Choroid plexus epithelial cell (primary cell): ENCODE results near the gene DRAM1.
A peak's percentile ranks its signal among the peaks of the same experiment; 100 is the strongest.

ENCODE experiments used
- DNase-seq: peaks from one replicate; pipeline ENCODE4 v3.0.0-alpha.2; 2010; ENCODE audit warnings: low read depth
- H3K4me3 ChIP-seq: 2 replicates; pipeline ENCODE4 v1.5.1; 2011; ENCODE audit warnings: low read depth, mild to moderate bottlenecking, control low read depth, low read length, moderate library complexity
- TF ChIP-seq, protein P1 (sequence below): conservative IDR thresholded peaks from 2 replicates; pipeline ENCODE4 v1.5.1; 2011; ENCODE audit warnings: low read depth, mild to moderate bottlenecking, control low read depth, inconsistent platforms, low read length, moderate library complexity

The DRAM1 gene

DNA sequence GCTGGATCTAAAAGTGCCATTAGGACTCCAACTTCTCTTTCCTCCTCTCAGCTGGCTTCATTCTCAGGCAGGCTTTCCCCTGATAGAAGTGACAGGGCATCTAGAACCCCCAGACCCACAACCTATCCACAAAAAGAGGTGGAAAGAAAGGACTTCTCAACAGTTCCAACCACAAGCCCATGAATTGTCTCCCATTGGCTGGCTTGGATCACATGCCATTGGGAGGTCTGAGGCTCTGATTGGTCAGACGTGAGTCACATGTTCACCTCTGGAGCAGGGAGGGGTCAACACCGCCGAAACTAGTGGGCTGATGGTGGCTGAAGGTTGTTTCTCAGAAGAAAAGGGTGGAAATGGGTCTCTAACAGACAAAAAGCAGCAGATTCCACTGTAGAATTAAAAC, 47.2 kb downstream of the DRAM1 start:
- TF ChIP-seq, protein P1, sequence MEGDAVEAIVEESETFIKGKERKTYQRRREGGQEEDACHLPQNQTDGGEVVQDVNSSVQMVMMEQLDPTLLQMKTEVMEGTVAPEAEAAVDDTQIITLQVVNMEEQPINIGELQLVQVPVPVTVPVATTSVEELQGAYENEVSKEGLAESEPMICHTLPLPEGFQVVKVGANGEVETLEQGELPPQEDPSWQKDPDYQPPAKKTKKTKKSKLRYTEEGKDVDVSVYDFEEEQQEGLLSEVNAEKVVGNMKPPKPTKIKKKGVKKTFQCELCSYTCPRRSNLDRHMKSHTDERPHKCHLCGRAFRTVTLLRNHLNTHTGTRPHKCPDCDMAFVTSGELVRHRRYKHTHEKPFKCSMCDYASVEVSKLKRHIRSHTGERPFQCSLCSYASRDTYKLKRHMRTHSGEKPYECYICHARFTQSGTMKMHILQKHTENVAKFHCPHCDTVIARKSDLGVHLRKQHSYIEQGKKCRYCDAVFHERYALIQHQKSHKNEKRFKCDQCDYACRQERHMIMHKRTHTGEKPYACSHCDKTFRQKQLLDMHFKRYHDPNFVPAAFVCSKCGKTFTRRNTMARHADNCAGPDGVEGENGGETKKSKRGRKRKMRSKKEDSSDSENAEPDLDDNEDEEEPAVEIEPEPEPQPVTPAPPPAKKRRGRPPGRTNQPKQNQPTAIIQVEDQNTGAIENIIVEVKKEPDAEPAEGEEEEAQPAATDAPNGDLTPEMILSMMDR, result no peak
- no peak for DNase-seq
- H3K4me3 ChIP-seq, result no peak overlapping the region

DNA sequence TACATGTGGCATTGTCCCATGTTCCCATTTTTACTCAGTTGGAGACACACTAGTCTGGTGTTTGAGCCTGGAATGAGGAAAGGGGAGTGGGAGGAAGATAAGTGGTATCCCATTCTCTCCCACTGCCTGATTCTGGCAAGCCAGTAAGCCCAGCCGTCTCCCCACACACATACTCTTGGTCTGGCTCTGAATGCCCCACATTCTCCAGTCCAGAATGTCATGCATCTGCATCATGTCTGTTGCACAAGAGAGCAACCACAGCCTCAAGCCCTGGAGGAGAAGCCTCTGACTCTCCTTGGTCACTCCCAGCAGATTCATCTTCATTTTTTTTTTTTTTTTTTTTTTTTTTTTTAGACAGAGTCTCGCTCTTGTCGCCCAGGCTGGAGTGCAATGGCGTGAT, 48.0 kb downstream of the DRAM1 start:
- TF ChIP-seq, protein P1, result no peak
- DNase-seq, result peak; percentile 100
- H3K4me3 ChIP-seq, result no peak overlapping the region

DNA sequence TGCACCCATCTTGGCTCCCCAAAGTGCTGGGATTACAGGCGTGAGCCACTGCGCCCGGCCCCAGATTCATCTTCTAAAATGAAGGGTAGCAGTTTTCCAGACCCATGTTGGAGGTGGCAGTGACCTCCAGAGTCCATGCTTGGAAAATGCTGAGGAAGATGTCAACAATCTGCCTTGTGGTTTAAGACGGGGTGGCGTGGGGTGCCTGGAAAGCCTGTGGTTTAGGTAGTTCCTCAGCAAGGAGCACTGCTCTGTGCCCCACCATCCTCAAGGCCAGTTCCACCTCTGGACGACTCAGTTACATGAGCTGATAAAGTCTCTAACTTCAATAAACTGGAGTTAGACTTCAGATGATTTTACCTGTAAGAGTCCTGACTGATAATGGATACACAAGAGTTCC, 48.6 kb downstream of the DRAM1 start:
- peak; percentile 53 for DNase-seq
- H3K4me3 ChIP-seq, result no peak overlapping the region
- TF ChIP-seq, protein P1, result no peak

DNA sequence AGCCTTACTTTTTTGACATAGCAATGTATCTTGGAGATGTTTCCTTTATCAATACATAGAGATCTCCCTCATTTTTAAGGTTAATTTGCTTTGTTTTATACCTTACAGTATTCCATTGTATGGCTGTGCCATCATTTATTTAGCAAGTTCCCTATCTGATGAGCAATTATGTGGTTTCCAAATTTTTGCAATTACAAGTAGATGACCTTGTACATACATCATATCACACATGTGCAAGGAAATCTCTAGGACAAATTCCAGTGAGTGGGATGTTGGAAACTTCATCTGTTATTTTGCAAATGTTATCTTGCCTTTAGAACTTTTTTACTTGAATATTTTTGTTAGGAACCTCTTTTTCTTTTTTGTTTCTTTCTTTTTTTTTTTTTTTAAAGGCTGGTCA, 49.7 kb downstream of the DRAM1 start:
- DNase-seq, result peak; percentile 41
- TF ChIP-seq, protein P1, result no peak
- no peak overlapping the region for H3K4me3 ChIP-seq

DNA sequence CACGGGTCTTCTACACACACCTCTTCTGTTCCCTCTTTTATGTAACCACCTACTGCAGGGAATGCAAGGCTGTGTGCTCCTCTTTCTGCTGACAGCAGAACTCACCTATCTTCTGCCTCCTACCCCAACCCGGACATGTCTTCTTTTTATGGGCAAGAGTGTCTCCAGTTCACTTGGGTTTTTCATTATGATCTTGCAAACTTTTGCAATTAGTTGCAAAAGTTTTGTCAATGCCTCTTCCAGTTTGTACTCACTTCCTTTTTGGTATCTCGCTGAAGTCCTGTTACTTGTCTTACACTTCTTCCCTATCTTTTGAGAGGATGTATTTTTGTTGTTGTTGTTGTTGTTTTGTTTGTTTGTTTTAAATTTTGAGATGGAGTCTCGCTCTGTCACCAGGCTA, 50.6 kb downstream of the DRAM1 start:
- H3K4me3 ChIP-seq, result no peak overlapping the region
- TF ChIP-seq, protein P1, result no peak
- no peak for DNase-seq

DNA sequence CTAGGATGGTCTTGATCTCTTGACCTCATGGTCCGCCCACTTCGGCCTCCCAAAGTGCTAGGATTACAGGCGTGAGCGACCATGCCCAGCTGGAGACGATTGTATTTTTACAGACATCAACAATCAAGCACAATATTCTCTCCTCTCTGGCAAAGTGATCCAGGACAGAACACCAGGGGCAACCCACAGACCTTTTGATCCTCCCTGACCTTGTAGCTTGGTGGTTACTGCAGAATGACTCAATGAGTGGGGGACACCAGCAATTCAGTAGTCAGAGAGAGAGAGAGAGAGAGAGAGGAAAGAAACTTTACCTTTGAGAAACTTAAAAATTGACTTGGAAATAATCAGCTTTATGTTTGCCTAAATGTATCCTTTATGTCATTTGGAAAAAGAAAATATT, 51.2 kb downstream of the DRAM1 start:
- TF ChIP-seq, protein P1, result no peak
- H3K4me3 ChIP-seq, result no peak overlapping the region
- peak; percentile 58 for DNase-seq

DNA sequence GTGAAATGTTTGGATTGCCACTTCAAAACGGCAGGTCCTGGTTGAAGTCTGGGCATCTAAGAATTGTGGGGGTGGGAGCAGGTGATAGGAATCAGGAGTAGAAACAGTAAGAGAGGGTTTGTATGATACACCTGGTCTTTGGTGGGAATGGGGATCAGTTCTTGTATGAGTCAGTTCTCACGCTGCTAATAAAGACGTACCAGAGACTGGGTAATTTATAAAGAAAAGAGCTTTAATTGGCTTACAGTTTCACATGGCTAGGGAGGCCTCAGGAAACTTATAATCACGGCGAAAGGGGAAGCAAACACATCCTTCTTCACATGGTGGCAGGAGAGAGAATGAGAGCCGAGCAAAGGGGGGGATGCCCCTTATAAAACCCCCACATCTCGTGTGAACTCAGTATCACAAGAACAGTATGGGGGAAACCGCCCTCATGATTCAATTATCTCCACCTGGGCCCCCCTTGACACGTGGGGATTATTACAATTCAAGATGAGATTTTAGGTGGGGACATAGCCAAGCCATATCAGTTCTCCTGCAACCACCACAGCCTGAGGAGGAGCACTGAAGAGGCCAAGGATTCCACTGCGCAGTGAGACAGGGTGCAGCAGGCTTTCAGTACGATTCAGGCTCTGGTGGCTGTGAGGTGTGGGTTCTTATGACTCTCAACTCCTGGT, 52.1 kb downstream of the DRAM1 start:
- TF ChIP-seq, protein P1, result no peak
- H3K4me3 ChIP-seq, result no peak overlapping the region
- DNase-seq, result no peak
